ENCODE results near the gene RHEX. TPM values are rescaled to one million over a fixed set of nuclear protein-coding genes. Genes with fewer than 3 reads are reported as not detected.

The RHEX gene
- polyA plus RNA-seq, 1 donor, result 0.45 TPM

DNA sequence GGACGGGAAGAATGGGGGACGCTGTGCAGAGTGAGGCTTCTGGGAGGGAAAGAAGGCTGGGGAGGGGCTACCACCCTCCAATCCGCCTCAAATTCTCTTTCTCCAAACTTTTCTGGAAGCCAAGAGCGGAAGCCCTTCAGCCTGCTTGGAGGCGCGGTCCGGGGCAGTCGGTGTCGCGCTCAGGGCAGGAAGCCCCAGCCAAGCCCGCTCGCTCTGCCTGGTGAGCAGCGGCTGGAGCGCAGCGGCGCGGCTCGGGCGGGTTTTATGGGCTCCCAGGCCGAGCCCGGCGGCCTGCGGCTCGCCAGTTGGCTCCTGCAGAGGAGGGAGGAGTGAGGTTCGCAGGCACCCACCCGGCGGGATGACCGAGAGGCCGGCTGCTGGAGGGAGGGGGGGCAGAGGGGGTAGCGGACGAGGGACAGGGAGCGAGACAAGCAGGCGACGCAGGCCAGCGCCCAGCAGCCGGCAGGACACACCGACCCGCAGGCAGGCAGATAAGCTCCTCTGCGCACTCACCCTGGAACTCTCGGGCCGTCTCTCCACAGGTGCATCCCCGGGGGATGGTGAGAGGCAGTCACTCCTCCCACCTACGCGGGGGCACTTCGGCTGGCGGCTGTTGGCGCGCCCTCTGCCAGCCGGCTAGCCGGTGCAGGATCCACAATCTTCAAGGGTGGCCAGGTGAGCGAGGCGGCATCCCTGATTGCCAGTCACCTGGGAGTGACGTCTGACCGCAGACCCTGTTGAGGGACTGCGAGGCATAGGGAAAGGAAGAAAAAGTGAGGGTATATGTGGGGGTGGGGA is 64.4 kb downstream of the RHEX start, which contains the start of gene AVPR1B:
Gene AVPR1B, minus strand, starts transcription at position 238 of the 798 bp plus-strand sequence. CDS start 498 bp downstream, outside the sequence.
- peaks cover 11% of the 10 kb centered on the region for H3K4me1 ChIP-seq (ENCODE audit: control insufficient read depth, insufficient read depth, low read length)
- no CpG with 5 or more reads among the region's 55 CpGs for WGBS (ENCODE audit: insufficient coverage, low lambda C conversion rate)
- peaks cover 7% of the 10 kb centered on the region for H3K9me3 ChIP-seq (ENCODE audit: control insufficient read depth, low read depth, low read length)
- H3K27me3 ChIP-seq (ENCODE audit: control insufficient read depth, insufficient read depth, low read length), result peaks cover 27% of the 10 kb centered on the region
- no peak within 1 kb of the TSS for H3K27ac ChIP-seq (ENCODE audit: low read length)
- peak within 1 kb of the TSS; percentile 24 for H3K4me3 ChIP-seq (ENCODE audit: low read length)
- no peaks in the 10 kb centered on the region for H3K36me3 ChIP-seq (ENCODE audit: control insufficient read depth, insufficient read depth, low read length)
- peak in 1 of 2 donors; percentile 51 for DNase-seq

DNA sequence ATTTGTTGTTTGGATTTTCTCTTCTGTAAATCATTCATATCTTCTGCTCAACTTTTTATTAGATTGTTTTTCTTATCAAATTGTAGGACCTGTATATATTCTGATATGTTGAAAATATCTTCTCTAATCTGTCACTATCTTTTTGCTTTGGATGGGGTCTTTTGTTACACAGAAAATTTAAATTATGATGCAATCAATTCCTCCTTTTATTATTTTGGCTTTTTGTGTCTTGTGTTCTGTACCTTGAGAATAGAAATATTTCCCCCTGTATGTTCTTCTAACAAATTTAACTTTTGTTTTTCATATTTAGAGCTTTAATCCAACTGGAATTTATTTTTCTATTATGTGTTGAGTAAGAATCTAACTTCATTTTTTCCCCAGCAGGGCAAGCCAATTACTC is 67.4 kb downstream of the RHEX start:
- Histone ChIP-seq H3K4me1 (ENCODE audit: control insufficient read depth, insufficient read depth, low read length) (peaks cover 8% of the 10 kb centered on the region), H3K9me3 (ENCODE audit: control insufficient read depth, low read depth, low read length) (peaks cover 9% of the 10 kb centered on the region), H3K27me3 (ENCODE audit: control insufficient read depth, insufficient read depth, low read length) (peaks cover 27% of the 10 kb centered on the region), H3K27ac (ENCODE audit: low read length) (no peak overlapping the region), H3K4me3 (ENCODE audit: low read length) (no peak overlapping the region), H3K36me3 (ENCODE audit: control insufficient read depth, insufficient read depth, low read length) (no peaks in the 10 kb centered on the region)
- no peak for DNase-seq

DNA sequence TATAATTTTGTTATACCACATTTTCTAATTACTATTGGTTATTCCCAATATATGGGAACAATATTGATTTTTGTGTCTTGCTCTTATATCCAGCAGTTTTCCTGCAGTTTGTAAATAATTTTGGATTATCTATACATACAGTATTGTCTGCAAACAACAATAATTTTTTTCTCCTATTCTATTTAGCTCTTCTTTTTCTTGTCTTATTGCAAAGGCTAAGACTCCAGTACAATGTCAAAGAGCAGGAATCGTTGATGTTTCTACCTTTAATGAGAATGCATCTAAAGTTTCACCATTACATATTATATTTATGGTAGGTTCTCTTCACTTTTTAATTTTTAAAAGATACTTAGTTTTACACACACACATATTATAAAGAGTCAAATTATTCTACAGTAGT is 68.3 kb downstream of the RHEX start:
- Histone ChIP-seq H3K4me1 (ENCODE audit: control insufficient read depth, insufficient read depth, low read length) (peaks cover 8% of the 10 kb centered on the region), H3K4me3 (ENCODE audit: low read length) (no peak overlapping the region), H3K9me3 (ENCODE audit: control insufficient read depth, low read depth, low read length) (peaks cover 9% of the 10 kb centered on the region), H3K27me3 (ENCODE audit: control insufficient read depth, insufficient read depth, low read length) (peaks cover 25% of the 10 kb centered on the region), H3K36me3 (ENCODE audit: control insufficient read depth, insufficient read depth, low read length) (no peaks in the 10 kb centered on the region), H3K27ac (ENCODE audit: low read length) (no peak overlapping the region)
- WGBS (ENCODE audit: insufficient coverage, low lambda C conversion rate), result no CpG with 5 or more reads among the region's 1 CpG
- no peak for DNase-seq

DNA sequence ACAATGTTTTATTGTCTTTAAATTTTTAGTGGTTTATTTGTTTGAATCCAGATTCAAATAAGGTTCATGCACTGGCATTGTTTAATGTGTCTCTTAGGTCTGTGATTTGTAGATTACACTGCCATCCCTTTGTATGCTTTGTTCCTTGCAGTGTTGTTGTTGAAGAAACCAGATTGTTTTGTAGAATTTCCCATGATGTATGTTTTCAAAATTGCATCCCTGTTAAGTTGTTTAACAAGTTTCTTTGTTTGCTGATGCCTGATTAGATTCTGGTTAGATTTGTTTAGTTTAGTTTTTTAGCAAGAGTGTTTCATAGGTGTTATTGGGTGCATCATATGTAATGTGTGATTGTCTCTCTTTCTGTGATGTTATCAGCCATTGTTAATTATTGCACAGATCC is 69.7 kb downstream of the RHEX start:
- peaks cover 3% of the 10 kb centered on the region for H3K4me1 ChIP-seq (ENCODE audit: control insufficient read depth, insufficient read depth, low read length)
- H3K36me3 ChIP-seq (ENCODE audit: control insufficient read depth, insufficient read depth, low read length), result no peaks in the 10 kb centered on the region
- no peak for DNase-seq
- H3K27ac ChIP-seq (ENCODE audit: low read length), result no peak overlapping the region
- H3K9me3 ChIP-seq (ENCODE audit: control insufficient read depth, low read depth, low read length), result peaks cover 5% of the 10 kb centered on the region
- H3K27me3 ChIP-seq (ENCODE audit: control insufficient read depth, insufficient read depth, low read length), result peaks cover 11% of the 10 kb centered on the region
- H3K4me3 ChIP-seq (ENCODE audit: low read length), result no peak overlapping the region

DNA sequence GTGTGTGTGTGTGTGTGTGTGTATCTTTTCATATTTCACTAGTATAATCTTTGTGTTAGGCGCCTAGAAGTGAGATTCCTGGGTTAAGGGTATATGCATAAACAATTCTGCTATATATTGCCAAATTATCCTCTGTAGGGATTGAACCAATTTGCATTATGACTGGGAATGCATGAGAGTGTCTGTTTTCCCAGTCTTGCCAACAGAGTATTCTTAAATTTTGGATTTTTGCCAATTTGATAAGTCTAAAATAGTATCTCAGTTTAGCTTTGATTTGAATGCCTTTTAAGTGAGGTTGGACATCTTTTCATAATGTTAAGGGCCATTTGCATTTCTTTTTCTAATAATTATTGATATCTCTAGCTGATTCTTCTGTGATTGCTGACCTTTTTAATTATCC is 72.4 kb downstream of the RHEX start:
- no CpG with 5 or more reads among the region's 1 CpG for WGBS (ENCODE audit: insufficient coverage, low lambda C conversion rate)
- H3K9me3 ChIP-seq (ENCODE audit: control insufficient read depth, low read depth, low read length), result peaks cover 5% of the 10 kb centered on the region
- H3K4me3 ChIP-seq (ENCODE audit: low read length), result no peak overlapping the region
- no peak for DNase-seq
- no peaks in the 10 kb centered on the region for H3K27me3 ChIP-seq (ENCODE audit: control insufficient read depth, insufficient read depth, low read length)
- no peaks in the 10 kb centered on the region for H3K4me1 ChIP-seq (ENCODE audit: control insufficient read depth, insufficient read depth, low read length)
- H3K27ac ChIP-seq (ENCODE audit: low read length), result no peak overlapping the region
- no peaks in the 10 kb centered on the region for H3K36me3 ChIP-seq (ENCODE audit: control insufficient read depth, insufficient read depth, low read length)

DNA sequence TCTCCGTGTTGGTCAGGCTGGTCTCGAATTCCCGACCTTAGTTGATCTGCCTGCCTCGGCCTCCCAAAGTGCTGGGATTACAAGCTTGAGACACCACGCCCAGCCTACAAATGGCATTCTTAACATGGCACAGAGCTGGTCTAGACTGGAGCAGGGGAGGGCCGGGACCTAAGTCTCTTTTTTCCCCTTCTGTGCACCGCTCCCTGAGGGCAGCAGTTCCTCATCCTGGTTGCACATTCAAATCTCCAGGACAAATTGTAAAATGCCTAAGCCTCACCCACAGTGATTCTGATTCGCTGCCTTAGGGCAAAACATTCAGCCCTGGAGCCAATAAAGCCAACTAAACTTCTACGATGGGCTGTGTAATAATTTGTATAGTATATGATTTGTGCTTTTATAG is 74.4 kb downstream of the RHEX start:
- Histone ChIP-seq H3K27ac (ENCODE audit: low read length) (no peak overlapping the region), H3K36me3 (ENCODE audit: control insufficient read depth, insufficient read depth, low read length) (no peaks in the 10 kb centered on the region), H3K9me3 (ENCODE audit: control insufficient read depth, low read depth, low read length) (peaks cover 3% of the 10 kb centered on the region), H3K27me3 (ENCODE audit: control insufficient read depth, insufficient read depth, low read length) (no peaks in the 10 kb centered on the region), H3K4me3 (ENCODE audit: low read length) (no peak overlapping the region), H3K4me1 (ENCODE audit: control insufficient read depth, insufficient read depth, low read length) (no peaks in the 10 kb centered on the region)
- no CpG with 5 or more reads among the region's 9 CpGs for WGBS (ENCODE audit: insufficient coverage, low lambda C conversion rate)
- DNase-seq, result no peak

DNA sequence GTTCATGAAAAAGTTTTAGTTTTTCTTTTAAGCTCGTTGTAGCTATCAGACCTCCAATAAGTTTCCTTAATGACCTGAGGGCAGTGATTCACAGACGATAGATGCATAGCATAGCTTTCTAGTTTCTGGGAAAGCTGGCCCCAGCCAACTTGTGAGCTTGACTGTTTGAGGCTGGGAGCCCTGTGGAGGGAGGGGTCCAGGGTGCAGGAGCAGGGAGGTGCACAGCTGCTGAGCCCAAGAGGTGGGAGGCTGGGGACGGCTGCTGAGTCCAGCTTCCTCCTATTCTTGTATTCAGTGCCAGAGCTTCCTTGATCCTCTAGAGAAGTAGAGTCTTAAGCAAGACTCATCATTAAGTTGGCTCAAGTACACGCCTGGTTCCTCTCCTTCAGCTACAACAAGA is 75.2 kb downstream of the RHEX start:
- Histone ChIP-seq H3K9me3 (ENCODE audit: control insufficient read depth, low read depth, low read length) (peaks cover 3% of the 10 kb centered on the region), H3K4me3 (ENCODE audit: low read length) (no peak overlapping the region), H3K4me1 (ENCODE audit: control insufficient read depth, insufficient read depth, low read length) (no peaks in the 10 kb centered on the region), H3K27me3 (ENCODE audit: control insufficient read depth, insufficient read depth, low read length) (no peaks in the 10 kb centered on the region), H3K27ac (ENCODE audit: low read length) (no peak overlapping the region), H3K36me3 (ENCODE audit: control insufficient read depth, insufficient read depth, low read length) (no peaks in the 10 kb centered on the region)
- DNase-seq, result no peak
- WGBS (ENCODE audit: insufficient coverage, low lambda C conversion rate), result 100% methylated on average over 1 of the region's 4 CpGs

DNA sequence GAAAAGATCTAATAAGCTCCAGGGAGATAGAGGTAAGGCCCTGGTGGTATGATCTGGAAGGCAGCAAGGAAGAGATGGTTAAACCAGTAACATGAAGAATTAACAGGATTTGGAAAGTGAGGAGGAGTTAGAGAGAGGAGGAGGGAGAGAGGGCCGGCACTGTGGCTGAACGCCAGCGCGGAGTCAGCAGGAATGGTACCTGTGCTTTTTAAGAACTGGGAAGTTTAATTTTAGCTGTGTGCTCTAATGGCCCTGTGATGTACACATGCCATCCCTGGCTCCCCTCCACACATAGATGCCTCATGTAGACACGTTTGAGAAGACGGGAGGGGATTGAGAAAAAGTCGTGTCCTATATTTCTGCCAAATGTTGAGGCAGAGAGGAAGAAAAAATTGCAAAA is 78.1 kb downstream of the RHEX start:
- Histone ChIP-seq H3K36me3 (ENCODE audit: control insufficient read depth, insufficient read depth, low read length) (no peaks in the 10 kb centered on the region), H3K27ac (ENCODE audit: low read length) (no peak overlapping the region), H3K27me3 (ENCODE audit: control insufficient read depth, insufficient read depth, low read length) (no peaks in the 10 kb centered on the region), H3K9me3 (ENCODE audit: control insufficient read depth, low read depth, low read length) (no peaks in the 10 kb centered on the region), H3K4me3 (ENCODE audit: low read length) (no peak overlapping the region), H3K4me1 (ENCODE audit: control insufficient read depth, insufficient read depth, low read length) (peaks cover 11% of the 10 kb centered on the region)
- 80% methylated on average over 2 of the region's 7 CpGs for WGBS (ENCODE audit: insufficient coverage, low lambda C conversion rate)
- no peak for DNase-seq

DNA sequence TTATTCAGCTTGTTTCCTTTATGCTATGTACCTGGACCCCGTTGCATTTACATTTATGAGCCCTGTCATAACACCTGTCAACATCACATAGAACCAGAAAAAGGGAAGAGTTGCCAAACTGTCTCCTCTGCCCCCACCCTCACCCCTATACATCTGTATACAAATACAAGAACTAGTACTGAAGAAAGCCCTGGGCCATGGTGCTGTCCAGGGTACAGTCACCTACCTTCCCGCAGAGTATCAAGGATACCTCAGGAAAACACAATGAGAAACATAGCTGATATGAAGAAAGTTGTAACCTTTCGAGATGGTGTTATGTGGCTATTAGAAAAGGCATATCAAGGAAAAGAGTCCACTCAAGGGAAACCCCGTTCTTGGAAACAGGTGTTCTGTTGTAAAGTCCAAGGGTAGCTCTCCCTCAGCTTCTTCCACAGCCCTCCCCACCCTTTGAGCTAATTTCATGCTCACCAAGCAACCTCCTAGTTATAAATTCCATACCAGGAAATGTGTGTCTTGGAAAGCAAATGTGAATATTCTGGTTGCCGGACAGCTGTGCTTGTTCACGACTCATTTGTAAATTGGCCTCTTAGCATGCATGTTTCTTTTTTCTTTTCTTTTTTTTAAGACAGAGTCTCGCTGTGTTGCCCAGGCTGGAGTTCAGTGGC is 80.9 kb downstream of the RHEX start:
- Histone ChIP-seq H3K36me3 (ENCODE audit: control insufficient read depth, insufficient read depth, low read length) (no peaks in the 10 kb centered on the region), H3K9me3 (ENCODE audit: control insufficient read depth, low read depth, low read length) (no peaks in the 10 kb centered on the region), H3K27me3 (ENCODE audit: control insufficient read depth, insufficient read depth, low read length) (no peaks in the 10 kb centered on the region), H3K4me3 (ENCODE audit: low read length) (no peak overlapping the region), H3K27ac (ENCODE audit: low read length) (no peak overlapping the region), H3K4me1 (ENCODE audit: control insufficient read depth, insufficient read depth, low read length) (peaks cover 11% of the 10 kb centered on the region)
- peak; percentile 75 to 85 for DNase-seq
- WGBS (ENCODE audit: insufficient coverage, low lambda C conversion rate), result no CpG with 5 or more reads among the region's 7 CpGs

DNA sequence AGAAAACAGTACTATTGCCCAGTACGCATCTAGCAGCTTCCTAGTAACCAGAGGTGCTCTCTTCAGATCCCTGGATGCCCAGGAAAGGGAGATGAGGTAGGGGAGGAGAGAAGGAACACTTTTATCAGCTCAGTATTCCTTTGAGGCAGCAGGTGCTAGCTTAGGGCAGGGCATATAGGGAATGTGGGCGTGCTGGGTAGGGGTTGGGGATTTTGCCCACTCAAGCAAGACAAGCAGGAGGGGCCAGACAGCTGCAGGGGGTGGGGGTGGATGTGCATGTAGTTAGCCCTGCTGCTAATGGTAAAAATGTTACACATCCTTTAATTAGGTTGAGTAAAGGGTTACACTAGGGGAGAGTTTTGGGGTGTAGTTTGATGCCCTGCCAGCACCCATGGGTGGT is 82.3 kb downstream of the RHEX start:
- no CpG with 5 or more reads among the region's 2 CpGs for WGBS (ENCODE audit: insufficient coverage, low lambda C conversion rate)

DNA sequence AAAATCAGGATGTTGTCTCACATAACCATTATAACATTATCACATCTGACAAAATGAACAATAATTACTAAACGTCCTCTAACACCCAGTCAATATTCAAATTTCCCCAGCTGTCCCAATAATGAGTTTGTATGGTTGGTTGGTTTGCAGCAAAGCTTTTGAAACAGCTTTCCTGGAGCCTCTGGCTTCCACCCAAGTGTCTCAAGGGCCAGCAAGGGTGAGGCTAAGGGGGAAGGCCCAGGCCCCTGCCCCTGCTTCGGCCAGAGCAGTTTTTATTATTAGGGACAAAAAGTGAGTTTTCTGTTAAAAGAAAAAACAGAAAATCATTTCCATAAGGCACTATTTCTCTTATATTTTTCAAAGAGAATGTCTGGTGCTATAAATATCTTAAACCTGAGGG is 83.3 kb downstream of the RHEX start:
- no peak for DNase-seq
- Histone ChIP-seq H3K9me3 (ENCODE audit: control insufficient read depth, low read depth, low read length) (no peaks in the 10 kb centered on the region), H3K27ac (ENCODE audit: low read length) (no peak overlapping the region), H3K4me1 (ENCODE audit: control insufficient read depth, insufficient read depth, low read length) (peaks cover 11% of the 10 kb centered on the region), H3K4me3 (ENCODE audit: low read length) (no peak overlapping the region), H3K36me3 (ENCODE audit: control insufficient read depth, insufficient read depth, low read length) (no peaks in the 10 kb centered on the region), H3K27me3 (ENCODE audit: control insufficient read depth, insufficient read depth, low read length) (no peaks in the 10 kb centered on the region)
- no CpG with 5 or more reads among the region's 2 CpGs for WGBS (ENCODE audit: insufficient coverage, low lambda C conversion rate)

More for the DNA sequence above, 82.3 kb downstream of the RHEX start:
- Histone ChIP-seq H3K27ac (ENCODE audit: low read length) (no peak overlapping the region), H3K36me3 (ENCODE audit: control insufficient read depth, insufficient read depth, low read length) (no peaks in the 10 kb centered on the region), H3K4me3 (ENCODE audit: low read length) (no peak overlapping the region), H3K4me1 (ENCODE audit: control insufficient read depth, insufficient read depth, low read length) (peaks cover 11% of the 10 kb centered on the region), H3K27me3 (ENCODE audit: control insufficient read depth, insufficient read depth, low read length) (no peaks in the 10 kb centered on the region), H3K9me3 (ENCODE audit: control insufficient read depth, low read depth, low read length) (no peaks in the 10 kb centered on the region)
- DNase-seq, result peak in 1 of 2 donors; percentile 12

Measured in large intestine (tissue), 3 donors.